Parathyroid adenoma (tissue), 2 donors: ENCODE data around the gene CFAP54.

Experiments used
- H2AFZ ChIP-seq: fragments of 300-600 bp; sonication (generic); one replicate; pipeline ENCODE4 v1.7.0; 2017; ENCODE audit warnings: antibody characterized with exemption, mild to moderate bottlenecking
- H3K27ac ChIP-seq: fragments of 300-600 bp; sonication (generic); one replicate; pipeline ENCODE4 v1.7.0; 2017
- H3K27me3 ChIP-seq: fragments of 300-600 bp; sonication (generic); one replicate; pipeline ENCODE4 v1.7.0; 2017; ENCODE audit warnings: low read length; ENCODE audit not compliant: control insufficient read depth, insufficient read depth
- H3K36me3 ChIP-seq: fragments of 300-600 bp; sonication (generic); one replicate; pipeline ENCODE4 v1.7.0; 2017; ENCODE audit warnings: low read length; ENCODE audit not compliant: control insufficient read depth, insufficient read depth
- H3K4me1 ChIP-seq: fragments of 300-600 bp; sonication (generic); one replicate; pipeline ENCODE4 v1.7.0; 2017; ENCODE audit warnings: control low read depth
- H3K4me2 ChIP-seq: fragments of 300-600 bp; sonication (generic); one replicate; pipeline ENCODE4 v1.7.0; 2017; ENCODE audit warnings: low read length
- H3K4me3 ChIP-seq: fragments of 300-600 bp; sonication (generic); one replicate; pipeline ENCODE4 v1.7.0; 2017; ENCODE audit warnings: low read depth, low read length
- H3K79me2 ChIP-seq: fragments of 300-600 bp; sonication (generic); one replicate; pipeline ENCODE4 v1.7.0; 2017; ENCODE audit warnings: control low read depth
- H3K9ac ChIP-seq: fragments of 300-600 bp; sonication (generic); one replicate; pipeline ENCODE4 v1.7.0; 2017; ENCODE audit warnings: mild to moderate bottlenecking
- H3K9me3 ChIP-seq: fragments of 300-600 bp; sonication (generic); one replicate; pipeline ENCODE4 v1.7.0; 2017; ENCODE audit warnings: low read length; ENCODE audit not compliant: control insufficient read depth
- TF ChIP-seq, protein P1 (sequence below): fragments of 300-600 bp; sonication (generic); IDR thresholded peaks from one replicate; pipeline ENCODE4 v1.7.0; 2017; ENCODE audit warnings: antibody characterized with exemption, mild to moderate bottlenecking
- donor health status: primary hyperparathyroidism.

Gene CFAP54

DNA sequence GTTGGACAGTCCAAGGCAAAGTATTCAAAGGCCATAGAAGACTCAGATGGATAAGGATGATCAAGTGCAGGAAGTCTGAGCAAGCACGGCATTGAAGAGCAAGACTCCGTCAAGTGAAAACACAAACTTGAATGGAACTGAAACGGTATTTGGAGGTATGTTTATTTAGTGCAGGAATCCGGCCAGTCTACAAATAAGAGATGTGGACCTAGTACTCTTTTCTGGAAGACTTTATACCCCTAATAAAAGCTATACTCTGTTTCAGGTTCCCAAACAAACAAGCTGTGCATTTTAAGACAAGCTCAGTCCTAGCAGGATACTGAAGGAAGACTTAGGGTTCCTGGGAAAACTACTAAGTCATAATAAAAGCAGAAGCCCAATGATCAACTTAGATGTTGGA is 316.9 kb downstream of the CFAP54 start:
- Histone ChIP-seq H3K4me3 (no peak overlapping the region), H3K4me1 (no peaks in the 10 kb centered on the region), H3K79me2 (no peaks in the 10 kb centered on the region), H3K9ac (no peak overlapping the region), H2AFZ (no peak overlapping the region), H3K27ac (no peak overlapping the region), H3K4me2 (no peak overlapping the region), H3K9me3 (no peaks in the 10 kb centered on the region), H3K27me3 (no peaks in the 10 kb centered on the region), H3K36me3 (no peaks in the 10 kb centered on the region)
- TF ChIP-seq, protein P1, sequence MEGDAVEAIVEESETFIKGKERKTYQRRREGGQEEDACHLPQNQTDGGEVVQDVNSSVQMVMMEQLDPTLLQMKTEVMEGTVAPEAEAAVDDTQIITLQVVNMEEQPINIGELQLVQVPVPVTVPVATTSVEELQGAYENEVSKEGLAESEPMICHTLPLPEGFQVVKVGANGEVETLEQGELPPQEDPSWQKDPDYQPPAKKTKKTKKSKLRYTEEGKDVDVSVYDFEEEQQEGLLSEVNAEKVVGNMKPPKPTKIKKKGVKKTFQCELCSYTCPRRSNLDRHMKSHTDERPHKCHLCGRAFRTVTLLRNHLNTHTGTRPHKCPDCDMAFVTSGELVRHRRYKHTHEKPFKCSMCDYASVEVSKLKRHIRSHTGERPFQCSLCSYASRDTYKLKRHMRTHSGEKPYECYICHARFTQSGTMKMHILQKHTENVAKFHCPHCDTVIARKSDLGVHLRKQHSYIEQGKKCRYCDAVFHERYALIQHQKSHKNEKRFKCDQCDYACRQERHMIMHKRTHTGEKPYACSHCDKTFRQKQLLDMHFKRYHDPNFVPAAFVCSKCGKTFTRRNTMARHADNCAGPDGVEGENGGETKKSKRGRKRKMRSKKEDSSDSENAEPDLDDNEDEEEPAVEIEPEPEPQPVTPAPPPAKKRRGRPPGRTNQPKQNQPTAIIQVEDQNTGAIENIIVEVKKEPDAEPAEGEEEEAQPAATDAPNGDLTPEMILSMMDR: no peak

GRCh38 chr12:96807741-96808140 is 318.4 kb downstream of the CFAP54 start:
- Histone ChIP-seq H3K4me1 (no peaks in the 10 kb centered on the region), H3K36me3 (no peaks in the 10 kb centered on the region), H2AFZ (no peak overlapping the region), H3K4me2 (no peak overlapping the region), H3K9ac (no peak overlapping the region), H3K9me3 (no peaks in the 10 kb centered on the region), H3K4me3 (no peak overlapping the region), H3K79me2 (no peaks in the 10 kb centered on the region), H3K27me3 (no peaks in the 10 kb centered on the region), H3K27ac (no peak overlapping the region)
- TF ChIP-seq, protein P1: no peak

DNA sequence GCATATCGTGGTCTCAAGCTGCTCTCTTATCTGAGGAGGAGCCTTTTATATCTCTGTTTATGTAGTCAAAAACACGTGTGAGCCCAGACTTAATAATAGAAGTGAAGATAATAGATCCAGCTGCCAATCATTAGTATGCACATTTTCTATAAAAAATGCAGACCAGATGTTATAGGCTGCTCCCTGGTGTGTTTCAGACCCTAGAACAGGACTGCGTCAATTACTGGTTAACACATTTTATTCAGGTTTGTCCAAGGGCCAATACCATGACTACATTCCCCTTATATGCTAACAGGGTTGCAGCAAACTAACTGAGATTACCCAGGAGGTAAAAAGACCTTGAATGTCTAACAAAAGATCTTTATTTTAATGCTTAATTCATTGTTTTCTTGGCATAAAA is 319.2 kb downstream of the CFAP54 start:
- no peak overlapping the region for H3K9ac ChIP-seq
- no peak overlapping the region for H3K4me2 ChIP-seq
- H3K79me2 ChIP-seq: no peaks in the 10 kb centered on the region
- H3K9me3 ChIP-seq: no peaks in the 10 kb centered on the region
- no peaks in the 10 kb centered on the region for H3K4me1 ChIP-seq
- no peak overlapping the region for H2AFZ ChIP-seq
- no peaks in the 10 kb centered on the region for H3K36me3 ChIP-seq
- no peaks in the 10 kb centered on the region for H3K27me3 ChIP-seq
- TF ChIP-seq, protein P1: no peak
- H3K27ac ChIP-seq: no peak overlapping the region
- no peak overlapping the region for H3K4me3 ChIP-seq

GRCh38 chr12:96809522-96809921 is 320.1 kb downstream of the CFAP54 start:
- Histone ChIP-seq H3K27me3 (no peaks in the 10 kb centered on the region), H3K79me2 (no peaks in the 10 kb centered on the region), H3K36me3 (no peaks in the 10 kb centered on the region), H3K4me2 (no peak overlapping the region), H3K4me1 (no peaks in the 10 kb centered on the region), H3K27ac (no peak overlapping the region), H2AFZ (no peak overlapping the region), H3K9ac (no peak overlapping the region), H3K4me3 (no peak overlapping the region), H3K9me3 (no peaks in the 10 kb centered on the region)
- TF ChIP-seq, protein P1: no peak

- no peak overlapping the region for H3K4me3 ChIP-seq
- no peak overlapping the region for H2AFZ ChIP-seq
- H3K4me1 ChIP-seq: no peaks in the 10 kb centered on the region
- no peak overlapping the region for H3K4me2 ChIP-seq
- H3K36me3 ChIP-seq: no peaks in the 10 kb centered on the region
- TF ChIP-seq, protein P1: no peak
- H3K9ac ChIP-seq: no peak overlapping the region
- H3K79me2 ChIP-seq: no peaks in the 10 kb centered on the region
- no peak overlapping the region for H3K27ac ChIP-seq
- no peaks in the 10 kb centered on the region for H3K27me3 ChIP-seq
- H3K9me3 ChIP-seq: no peaks in the 10 kb centered on the region
Measured at GRCh38 chr12:96810057-96810456, 320.7 kb downstream of the CFAP54 start.
